Fibroblast of the aortic adventitia (primary cell): ENCODE results near the gene HOXB3. TPM values are rescaled to one million over a fixed set of nuclear protein-coding genes. Genes with fewer than 3 reads are reported as not detected.
A peak's percentile ranks its signal among the peaks of the same experiment; 100 is the strongest.

Experiments
- DNase-seq: peaks from one replicate; pipeline ENCODE4 v3.0.0-alpha.2; 2010; ENCODE audit warnings: low read depth
- H3K4me3 ChIP-seq: 2 replicates; pipeline ENCODE4 v1.5.1; 2011; ENCODE audit warnings: low read depth, mild to moderate bottlenecking, control low read depth, low read length, moderate library complexity
- total RNA-seq: library from RNA; depleted of rRNA; stranded (reverse); fragments of >200 nt; gene quantifications from 2 replicates; pipeline ENCODE4 v1.2.3, GENCODE V29; 2012; ENCODE audit warnings: low replicate concordance
- TF ChIP-seq, protein P1 (sequence below): IDR thresholded peaks from 2 replicates; pipeline ENCODE4 v1.5.1; 2011; ENCODE audit warnings: mild to moderate bottlenecking, low read length, control low read depth, inconsistent platforms; ENCODE audit not compliant: insufficient read depth

The HOXB3 gene
- total RNA-seq, 1 donor = 9.7 TPM

GRCh38 chr17:48565925-48566710 lies 23.9 kb downstream of the HOXB3 start:
- TF ChIP-seq, protein P1, sequence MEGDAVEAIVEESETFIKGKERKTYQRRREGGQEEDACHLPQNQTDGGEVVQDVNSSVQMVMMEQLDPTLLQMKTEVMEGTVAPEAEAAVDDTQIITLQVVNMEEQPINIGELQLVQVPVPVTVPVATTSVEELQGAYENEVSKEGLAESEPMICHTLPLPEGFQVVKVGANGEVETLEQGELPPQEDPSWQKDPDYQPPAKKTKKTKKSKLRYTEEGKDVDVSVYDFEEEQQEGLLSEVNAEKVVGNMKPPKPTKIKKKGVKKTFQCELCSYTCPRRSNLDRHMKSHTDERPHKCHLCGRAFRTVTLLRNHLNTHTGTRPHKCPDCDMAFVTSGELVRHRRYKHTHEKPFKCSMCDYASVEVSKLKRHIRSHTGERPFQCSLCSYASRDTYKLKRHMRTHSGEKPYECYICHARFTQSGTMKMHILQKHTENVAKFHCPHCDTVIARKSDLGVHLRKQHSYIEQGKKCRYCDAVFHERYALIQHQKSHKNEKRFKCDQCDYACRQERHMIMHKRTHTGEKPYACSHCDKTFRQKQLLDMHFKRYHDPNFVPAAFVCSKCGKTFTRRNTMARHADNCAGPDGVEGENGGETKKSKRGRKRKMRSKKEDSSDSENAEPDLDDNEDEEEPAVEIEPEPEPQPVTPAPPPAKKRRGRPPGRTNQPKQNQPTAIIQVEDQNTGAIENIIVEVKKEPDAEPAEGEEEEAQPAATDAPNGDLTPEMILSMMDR = no peak
- DNase-seq = no peak
- H3K4me3 ChIP-seq = no peak overlapping the region

GRCh38 chr17:48565022-48565554 lies 25.0 kb downstream of the HOXB3 start:
- H3K4me3 ChIP-seq = peak overlapping the region; percentile 67
- no peak for DNase-seq
- TF ChIP-seq, protein P1 = no peak

DNA sequence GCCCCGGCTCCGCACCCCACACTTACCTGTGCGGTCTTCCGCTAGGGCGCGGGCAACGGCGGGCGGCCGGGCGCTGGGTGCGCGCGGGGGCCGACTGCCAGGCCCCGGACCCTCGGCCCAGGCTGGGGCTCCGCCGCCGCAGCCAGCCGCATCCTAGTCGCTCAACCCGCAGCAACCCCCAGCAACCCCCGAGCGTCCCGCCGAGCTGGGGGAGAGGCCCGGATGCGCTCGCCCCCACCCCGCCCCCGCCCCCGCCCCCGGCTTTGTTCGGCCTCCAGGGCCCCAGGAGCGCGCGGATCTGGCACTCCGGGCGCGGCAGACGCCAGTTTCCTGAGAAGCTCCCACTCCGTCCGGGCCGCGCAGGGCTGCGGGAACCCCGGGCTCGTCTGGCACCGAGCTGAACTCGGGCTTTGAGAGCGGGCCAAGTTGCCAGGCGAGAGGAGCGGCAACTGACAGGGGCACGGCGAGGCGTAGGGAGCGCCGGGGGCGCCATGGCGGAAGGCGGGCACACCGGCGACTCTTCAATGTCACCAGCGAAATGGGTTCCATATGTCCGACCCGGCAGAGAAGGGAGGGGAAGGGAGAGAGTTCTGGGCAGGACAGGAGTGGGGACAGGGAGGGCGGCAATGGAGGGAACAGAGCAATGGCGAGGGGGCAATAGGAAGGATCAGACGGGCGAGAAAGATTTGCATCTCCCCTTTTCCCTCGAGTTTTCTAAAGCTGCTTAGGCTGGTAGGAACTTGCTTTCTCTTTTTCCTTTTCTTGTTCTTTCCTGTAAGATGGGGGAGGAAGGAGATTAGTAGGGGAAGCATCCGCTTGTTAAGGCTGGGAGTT lies 25.6 kb downstream of the HOXB3 start:
- DNase-seq = peak; percentile 36
- peak overlapping the region; percentile 67 for H3K4me3 ChIP-seq
- TF ChIP-seq, protein P1 = no peak

DNA sequence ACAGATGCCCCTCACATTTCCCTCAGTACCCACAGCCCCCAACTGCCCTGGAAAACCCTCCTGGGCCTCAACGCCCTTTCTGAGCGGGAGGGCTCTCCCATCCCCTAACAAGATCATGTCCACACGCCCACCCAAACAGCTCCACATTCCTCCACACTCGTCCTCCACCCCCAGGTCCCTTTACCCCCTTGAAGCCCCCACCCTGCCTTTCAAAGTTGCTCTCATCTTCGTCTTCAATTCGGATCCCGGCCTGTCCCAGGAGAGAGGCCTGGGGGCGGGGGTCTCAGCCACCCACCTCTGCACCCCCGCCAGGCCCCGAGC lies 26.2 kb downstream of the HOXB3 start:
- peak overlapping the region; percentile 67 for H3K4me3 ChIP-seq
- TF ChIP-seq, protein P1 = no peak
- DNase-seq = no peak

DNA sequence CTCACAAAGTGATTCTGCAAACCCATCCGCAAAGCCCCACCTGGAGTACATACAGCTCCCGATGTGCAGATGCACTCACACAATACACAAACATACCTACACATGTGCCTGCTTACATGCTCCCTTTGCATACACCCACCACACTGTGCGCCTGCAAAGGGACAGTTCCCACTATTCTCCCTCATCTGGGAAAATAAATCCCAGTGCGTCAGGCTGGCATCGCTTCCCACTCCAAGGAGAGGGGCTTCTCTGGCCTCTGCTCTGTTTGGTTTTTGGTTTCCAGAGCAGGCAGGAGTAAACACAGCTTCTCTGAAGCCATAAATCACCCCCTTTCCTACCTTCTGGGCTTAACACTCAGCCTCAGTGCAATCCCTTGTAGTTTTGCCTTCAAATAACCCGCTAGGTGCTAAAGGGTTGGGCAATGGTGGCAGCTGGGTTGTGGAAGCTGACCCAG lies 26.6 kb downstream of the HOXB3 start:
- peak; percentile 28 for DNase-seq
- TF ChIP-seq, protein P1 = no peak
- H3K4me3 ChIP-seq = peak overlapping the region; percentile 67

- H3K4me3 ChIP-seq = peak overlapping the region; percentile 67
- TF ChIP-seq, protein P1 = no peak
- DNase-seq = no peak
These were observed 27.1 kb downstream of the HOXB3 start for GRCh38 chr17:48562934-48563333.
